ENCODE data around the gene PFN3. TPM values are rescaled to one million over a fixed set of nuclear protein-coding genes. Genes with fewer than 3 reads are reported as not detected.

Gene PFN3
- total and polyA plus RNA-seq, 2 experiments from 2014 or later = 1.9 to 2.0 TPM

Other genes with a start within 250 kb of the PFN3 start
- 24.8 and 27.1 TPM in 2 replicates for gene RAB24, start 96.9 kb downstream of the PFN3 start, total RNA-seq (2014; rRNA removed; shearing (Covaris generic))
- gene RAB24, start 96.9 kb downstream of the PFN3 start, polyA plus RNA-seq (2016; fragmentation: Nextera tagmentation; extraction: Ambion mirVana) = 26.1 and 27.7 TPM in 2 replicates
- 271 and 328 TPM in 2 replicates for gene PRELID1, start 96.9 kb downstream of the PFN3 start, total RNA-seq (2014; rRNA removed; shearing (Covaris generic))
- gene PRELID1, start 96.9 kb downstream of the PFN3 start, polyA plus RNA-seq (2016; fragmentation: Nextera tagmentation; extraction: Ambion mirVana) = 349 and 359 TPM in 2 replicates
- 11.6 and 13.0 TPM in 2 replicates for gene MXD3, start 88.8 kb downstream of the PFN3 start, total RNA-seq (2014; rRNA removed; shearing (Covaris generic))
- gene MXD3, start 88.8 kb downstream of the PFN3 start, polyA plus RNA-seq (2016; fragmentation: Nextera tagmentation; extraction: Ambion mirVana) = 8.4 and 9.9 TPM in 2 replicates
- gene LMAN2, start 49.0 kb downstream of the PFN3 start, total RNA-seq (2014; rRNA removed; shearing (Covaris generic)) = 220 and 227 TPM in 2 replicates
- 145 and 153 TPM in 2 replicates for gene LMAN2, start 49.0 kb downstream of the PFN3 start, polyA plus RNA-seq (2016; fragmentation: Nextera tagmentation; extraction: Ambion mirVana)
- 37.9 and 39.3 TPM in 2 replicates for gene RGS14, start 42.7 kb downstream of the PFN3 start, total RNA-seq (2014; rRNA removed; shearing (Covaris generic))
- gene RGS14, start 42.7 kb downstream of the PFN3 start, polyA plus RNA-seq (2016; fragmentation: Nextera tagmentation; extraction: Ambion mirVana) = 23.5 and 24.8 TPM in 2 replicates
- gene SLC34A1, start 16.2 kb downstream of the PFN3 start, total RNA-seq (2014; rRNA removed; shearing (Covaris generic)) = 0.31 TPM in 1 of 2 replicates, not detected in the other
- not detected in 2 replicates for gene SLC34A1, start 16.2 kb downstream of the PFN3 start, polyA plus RNA-seq (2016; fragmentation: Nextera tagmentation; extraction: Ambion mirVana)
- gene F12, start 8.9 kb upstream of the PFN3 start, total RNA-seq (2014; rRNA removed; shearing (Covaris generic)) = 2.6 and 2.9 TPM in 2 replicates
- 8.0 and 8.1 TPM in 2 replicates for gene F12, start 8.9 kb upstream of the PFN3 start, polyA plus RNA-seq (2016; fragmentation: Nextera tagmentation; extraction: Ambion mirVana)
- gene GRK6, start 26.0 kb upstream of the PFN3 start, total RNA-seq (2014; rRNA removed; shearing (Covaris generic)) = 37.2 and 56.8 TPM in 2 replicates
- gene GRK6, start 26.0 kb upstream of the PFN3 start, polyA plus RNA-seq (2016; fragmentation: Nextera tagmentation; extraction: Ambion mirVana) = 13.0 and 18.7 TPM in 2 replicates
- 6.4 and 9.7 TPM in 2 replicates for gene PRR7, start 46.2 kb upstream of the PFN3 start, total RNA-seq (2014; rRNA removed; shearing (Covaris generic))
- 7.6 and 7.7 TPM in 2 replicates for gene PRR7, start 46.2 kb upstream of the PFN3 start, polyA plus RNA-seq (2016; fragmentation: Nextera tagmentation; extraction: Ambion mirVana)
- gene DBN1, start 73.0 kb upstream of the PFN3 start, total RNA-seq (2014; rRNA removed; shearing (Covaris generic)) = 242 and 290 TPM in 2 replicates
- gene DBN1, start 73.0 kb upstream of the PFN3 start, polyA plus RNA-seq (2016; fragmentation: Nextera tagmentation; extraction: Ambion mirVana) = 102 and 106 TPM in 2 replicates
- 73.0 and 94.7 TPM in 2 replicates for gene PDLIM7, start 96.9 kb upstream of the PFN3 start, total RNA-seq (2014; rRNA removed; shearing (Covaris generic))
- gene PDLIM7, start 96.9 kb upstream of the PFN3 start, polyA plus RNA-seq (2016; fragmentation: Nextera tagmentation; extraction: Ambion mirVana) = 128 TPM in 2 replicates
- 4.9 and 11.1 TPM in 2 replicates for gene DOK3, start 109.2 kb upstream of the PFN3 start, total RNA-seq (2014; rRNA removed; shearing (Covaris generic))
- 2.2 and 2.8 TPM in 2 replicates for gene DOK3, start 109.2 kb upstream of the PFN3 start, polyA plus RNA-seq (2016; fragmentation: Nextera tagmentation; extraction: Ambion mirVana)
- 115 and 139 TPM in 2 replicates for gene DDX41, start 116.3 kb upstream of the PFN3 start, total RNA-seq (2014; rRNA removed; shearing (Covaris generic))
- 67.1 and 73.4 TPM in 2 replicates for gene DDX41, start 116.3 kb upstream of the PFN3 start, polyA plus RNA-seq (2016; fragmentation: Nextera tagmentation; extraction: Ambion mirVana)
- 46.9 and 58.6 TPM in 2 replicates for gene FAM193B, start 153.9 kb upstream of the PFN3 start, total RNA-seq (2014; rRNA removed; shearing (Covaris generic))
- gene FAM193B, start 153.9 kb upstream of the PFN3 start, polyA plus RNA-seq (2016; fragmentation: Nextera tagmentation; extraction: Ambion mirVana) = 44.4 and 46.1 TPM in 2 replicates
- gene TMED9, start 191.5 kb upstream of the PFN3 start, total RNA-seq (2014; rRNA removed; shearing (Covaris generic)) = 130 and 142 TPM in 2 replicates
- 74.4 and 77.2 TPM in 2 replicates for gene TMED9, start 191.5 kb upstream of the PFN3 start, polyA plus RNA-seq (2016; fragmentation: Nextera tagmentation; extraction: Ambion mirVana)
- 17.6 and 23.3 TPM in 2 replicates for gene B4GALT7, start 199.5 kb upstream of the PFN3 start, total RNA-seq (2014; rRNA removed; shearing (Covaris generic))
- 10.0 and 10.4 TPM in 2 replicates for gene B4GALT7, start 199.5 kb upstream of the PFN3 start, polyA plus RNA-seq (2016; fragmentation: Nextera tagmentation; extraction: Ambion mirVana)

All from GM23338 (cell line).